Esophagus squamous epithelium (tissue), 5 donors: ENCODE measurements around the gene ARMC7. TPM values are rescaled to one million over a fixed set of nuclear protein-coding genes. Genes with fewer than 3 reads are reported as not detected.

Experiments
- DNase-seq: peaks from one replicate; lab custom pipeline; 2025; lab: John Stamatoyannopoulos, UW
- H3K27ac ChIP-seq, 4 donors: fragments of 200-600 bp; sonication (generic); one replicate each; pipeline ENCODE4 v1.5.1; 2016 to 2019; ENCODE audit warnings: mild to moderate bottlenecking in 1 of 4
- H3K27me3 ChIP-seq, 4 donors: fragments of 200-600 bp; sonication (generic); 1 replicate in 3 of 4; 2 replicates in 1 of 4; pipeline versions ENCODE4 v1.5.1 to v1.6.0; 2017 to 2021; ENCODE audit warnings: antibody characterized with exemption in 1 of 4
- H3K36me3 ChIP-seq, 3 donors: fragments of 200-600 bp; sonication (generic); one replicate each; pipeline ENCODE4 v1.5.1; 2016 to 2019
- H3K4me1 ChIP-seq, 3 donors: fragments of 200-600 bp; sonication (generic); one replicate each; pipeline ENCODE4 v1.5.1; 2017 to 2019
- H3K4me3 ChIP-seq, 4 donors: fragments of 200-600 bp; sonication (generic); 1 replicate in 3 of 4; 2 replicates in 1 of 4; pipeline ENCODE4 v1.5.1; 2016 to 2019; ENCODE audit warnings: mild to moderate bottlenecking in 2 of 4, moderate library complexity in 1 of 4
- H3K9me3 ChIP-seq, 3 donors: fragments of 200-600 bp; sonication (generic); one replicate each; pipeline ENCODE4 v1.5.1; 2016 to 2019
- CTCF ChIP-seq, 6 experiments: fragments of 450-650 bp in 4 of 6; fragments of 200-600 bp in 2 of 6; sonication (generic) in 2 of 6; IDR thresholded peaks; one replicate each; pipeline ENCODE4 v1.5.1; 2016 to 2019; ENCODE audit warnings: antibody characterized with exemption in 6 of 6, mild to moderate bottlenecking in 4 of 6, moderate library complexity in 4 of 6
- POLR2A ChIP-seq, 4 donors: fragments of 450-650 bp; IDR thresholded peaks; one replicate each; pipeline ENCODE4 v1.6.1; 2017; ENCODE audit warnings: antibody characterized with exemption in 4 of 4, mild to moderate bottlenecking in 4 of 4, moderate library complexity in 3 of 4
- WGBS, 2 donors: methylation state at CpG; one replicate each; pipeline ENCODE4 v1.1.5; 2018; 5-methylcytosine and 5-hydroxymethylcytosine counted together
- intact Hi-C: fragments of 100-400 bp; cut with DNase I; formaldehyde crosslinking; loops from one replicate; pipeline ENCODE4 v1.15.0; 2022
- total RNA-seq, 4 donors: library from RNA; depleted of rRNA; stranded (reverse); fragments of >200 nt; gene quantifications; one replicate each; pipeline ENCODE4 v1.1.0, GENCODE V29; 2016
- donor health status: DM: yes; HTN: yes; CAD: no.

Gene ARMC7
- total RNA-seq, 4 donors from 2014 or later = 4.0 to 9.1 (median 5.3) TPM

- Histone ChIP-seq H3K9me3 (no peaks in the 10 kb centered on the region), H3K4me1 (peaks cover 39 to 86% (median 53%) of the 10 kb centered on the region in 3 donors), H3K4me3 (peak within 1 kb of the TSS; percentile 50 to 71 (median 68)), H3K27me3 (no peaks in the 10 kb centered on the region), H3K27ac (peak within 1 kb of the TSS; percentile 92 to 94 (median 92)), H3K36me3 (no peaks in the 10 kb centered on the region)
- intact Hi-C loops = no loop called here
- DNase-seq = peak; percentile 27
- 0 to 8% methylated on average over 11 to 16 of the region's 69 CpGs for WGBS, 2 donors
- TF ChIP-seq POLR2A (IDR thresholded peaks at IDR 0.05) (peak in 2 of 4 donors; percentile 35 to 80), CTCF (IDR thresholded peaks at IDR 0.05) (no peak)
Measured at GRCh38 chr17:75087558-75088453, 22.0 kb upstream of the ARMC7 start, which contains the start of gene SLC16A5. Gene SLC16A5 (plus strand): TSS chr17:75087954. CDS start chr17:75093637, 5,683 bp downstream.

- H3K4me3 ChIP-seq = peak overlapping the region; percentile 50 to 71 (median 68)
- DNase-seq = no peak
- peaks cover 49 to 90% (median 62%) of the 10 kb centered on the region in 3 donors for H3K4me1 ChIP-seq
- peak overlapping the region; percentile 92 to 94 (median 92) for H3K27ac ChIP-seq
- no peaks in the 10 kb centered on the region for H3K36me3 ChIP-seq
- no peaks in the 10 kb centered on the region for H3K27me3 ChIP-seq
- intact Hi-C loops = no loop called here
- TF ChIP-seq CTCF (IDR thresholded peaks at IDR 0.05) (no peak), POLR2A (IDR thresholded peaks at IDR 0.05) (peak in 1 of 4 donors; percentile 44)
- 48 to 63% methylated on average over 4 to 5 of the region's 11 CpGs for WGBS, 2 donors
- H3K9me3 ChIP-seq = no peaks in the 10 kb centered on the region
Measured at GRCh38 chr17:75088465-75089417, 21.0 kb upstream of the ARMC7 start.

- TF ChIP-seq CTCF (IDR thresholded peaks at IDR 0.05) = no peak
- no peak for TF ChIP-seq POLR2A (IDR thresholded peaks at IDR 0.05)
- WGBS, 2 donors = 28 to 43% methylated on average over 13 of the region's 19 CpGs
- DNase-seq = no peak
- no peaks in the 10 kb centered on the region for H3K9me3 ChIP-seq
- peaks cover 53 to 100% (median 80%) of the 10 kb centered on the region in 3 donors for H3K4me1 ChIP-seq
- H3K27me3 ChIP-seq = no peaks in the 10 kb centered on the region
- peak overlapping the region; percentile 76 to 93 (median 92) for H3K27ac ChIP-seq
- no peaks in the 10 kb centered on the region for H3K36me3 ChIP-seq
- intact Hi-C loops = no loop called here
- peak overlapping the region in 2 of 4 donors; percentile 6 to 12 for H3K4me3 ChIP-seq
Measured at GRCh38 chr17:75090871-75091854, 18.6 kb upstream of the ARMC7 start.

GRCh38 chr17:75091855-75092327 lies 17.9 kb upstream of the ARMC7 start:
- Histone ChIP-seq H3K4me3 (peak overlapping the region in 2 of 4 donors; percentile 6 to 12), H3K4me1 (peaks cover 54 to 100% (median 79%) of the 10 kb centered on the region in 3 donors), H3K27ac (peak overlapping the region; percentile 76 to 93 (median 92)), H3K27me3 (no peaks in the 10 kb centered on the region), H3K9me3 (no peaks in the 10 kb centered on the region), H3K36me3 (no peaks in the 10 kb centered on the region)
- 67 to 85% methylated on average over 6 to 10 of the region's 10 CpGs for WGBS, 2 donors
- intact Hi-C loops = no loop called here
- no peak for DNase-seq
- no peak for TF ChIP-seq CTCF (IDR thresholded peaks at IDR 0.05)
- no peak for TF ChIP-seq POLR2A (IDR thresholded peaks at IDR 0.05)
